ENCODE results near the gene FOXP1.

The FOXP1 gene

GRCh38 chr3:71430941-71431552 is 152.5 kb downstream of the FOXP1 start:
- H3K4me2 ChIP-seq (ENCODE audit: low read length) = no peak overlapping the region
- H3K4me1 ChIP-seq (ENCODE audit: low read length) = no peaks in the 10 kb centered on the region

GRCh38 chr3:71429597-71429988 is 153.9 kb downstream of the FOXP1 start:
- no peak overlapping the region for H3K27ac ChIP-seq (ENCODE audit: low read length)
- H3K9ac ChIP-seq (ENCODE audit: low read length) = no peak overlapping the region
- TF ChIP-seq EZH2phosphoT487 (IDR thresholded peaks at IDR 0.05; ENCODE audit: low read depth) = no peak
- TF ChIP-seq CTCF (IDR thresholded peaks at IDR 0.05; ENCODE audit: low read depth, low read length) = no peak
- no peaks in the 10 kb centered on the region for H3K4me1 ChIP-seq (ENCODE audit: low read length)
- no peak overlapping the region for H3K4me2 ChIP-seq (ENCODE audit: low read length)
- no peak overlapping the region for H2AFZ ChIP-seq (ENCODE audit: low read depth, low read length)
- H3K36me3 ChIP-seq (replicated peaks; ENCODE audit: low read depth, low read length) = no peaks in the 10 kb centered on the region
- no peaks in the 10 kb centered on the region for H3K9me3 ChIP-seq (ENCODE audit: insufficient read depth, low read length)
- no peaks in the 10 kb centered on the region for H4K20me1 ChIP-seq (ENCODE audit: insufficient read depth, low read length)
- no peak overlapping the region for H3K4me3 ChIP-seq (ENCODE audit: low read length)
- peaks cover 83% of the 10 kb centered on the region for H3K27me3 ChIP-seq (ENCODE audit: low read depth, low read length)
- no peaks in the 10 kb centered on the region for H3K79me2 ChIP-seq (ENCODE audit: low read length)

More at GRCh38 chr3:71430941-71431552, 152.5 kb downstream of the FOXP1 start:
- Histone ChIP-seq H3K27ac (ENCODE audit: low read length) (no peak overlapping the region), H4K20me1 (ENCODE audit: insufficient read depth, low read length) (no peaks in the 10 kb centered on the region), H2AFZ (ENCODE audit: low read depth, low read length) (no peak overlapping the region), H3K79me2 (ENCODE audit: low read length) (no peaks in the 10 kb centered on the region), H3K9ac (ENCODE audit: low read length) (no peak overlapping the region), H3K4me3 (ENCODE audit: low read length) (no peak overlapping the region), H3K27me3 (ENCODE audit: low read depth, low read length) (peaks cover 69% of the 10 kb centered on the region), H3K36me3 (replicated peaks; ENCODE audit: low read depth, low read length) (no peaks in the 10 kb centered on the region), H3K9me3 (ENCODE audit: insufficient read depth, low read length) (no peaks in the 10 kb centered on the region)
- TF ChIP-seq EZH2phosphoT487 (IDR thresholded peaks at IDR 0.05; ENCODE audit: low read depth) (no peak), CTCF (IDR thresholded peaks at IDR 0.05; ENCODE audit: low read depth, low read length) (no peak)

- Histone ChIP-seq H3K4me3 (ENCODE audit: low read length) (no peak overlapping the region), H3K36me3 (replicated peaks; ENCODE audit: low read depth, low read length) (no peaks in the 10 kb centered on the region), H3K9ac (ENCODE audit: low read length) (no peak overlapping the region), H3K27ac (ENCODE audit: low read length) (no peak overlapping the region), H3K27me3 (ENCODE audit: low read depth, low read length) (peaks cover 83% of the 10 kb centered on the region), H2AFZ (ENCODE audit: low read depth, low read length) (no peak overlapping the region), H3K4me1 (ENCODE audit: low read length) (no peaks in the 10 kb centered on the region), H3K4me2 (ENCODE audit: low read length) (no peak overlapping the region), H3K9me3 (ENCODE audit: insufficient read depth, low read length) (no peaks in the 10 kb centered on the region), H4K20me1 (ENCODE audit: insufficient read depth, low read length) (no peaks in the 10 kb centered on the region), H3K79me2 (ENCODE audit: low read length) (no peaks in the 10 kb centered on the region)
- TF ChIP-seq CTCF (IDR thresholded peaks at IDR 0.05; ENCODE audit: low read depth, low read length) = no peak
- TF ChIP-seq EZH2phosphoT487 (IDR thresholded peaks at IDR 0.05; ENCODE audit: low read depth) = no peak
Observed at GRCh38 chr3:71428841-71429596, 154.5 kb downstream of the FOXP1 start.

- no peaks in the 10 kb centered on the region for H3K79me2 ChIP-seq (ENCODE audit: low read length)
- H3K27me3 ChIP-seq (ENCODE audit: low read depth, low read length) = peaks cover 84% of the 10 kb centered on the region
- no peak overlapping the region for H2AFZ ChIP-seq (ENCODE audit: low read depth, low read length)
- H3K9me3 ChIP-seq (ENCODE audit: insufficient read depth, low read length) = no peaks in the 10 kb centered on the region
- H4K20me1 ChIP-seq (ENCODE audit: insufficient read depth, low read length) = 0 out of 2 replicates have a peak, but pooled peaks cover 9% of the 10 kb centered on the region
- TF ChIP-seq EZH2phosphoT487 (IDR thresholded peaks at IDR 0.05; ENCODE audit: low read depth) (no peak), CTCF (IDR thresholded peaks at IDR 0.05; ENCODE audit: low read depth, low read length) (no peak)
- H3K4me1 ChIP-seq (ENCODE audit: low read length) = peaks cover 24% of the 10 kb centered on the region
- H3K4me2 ChIP-seq (ENCODE audit: low read length) = no peak overlapping the region
- H3K36me3 ChIP-seq (replicated peaks; ENCODE audit: low read depth, low read length) = no peaks in the 10 kb centered on the region
- H3K27ac ChIP-seq (ENCODE audit: low read length) = no peak overlapping the region
- H3K9ac ChIP-seq (ENCODE audit: low read length) = no peak overlapping the region
- no peak overlapping the region for H3K4me3 ChIP-seq (ENCODE audit: low read length)
Observed at GRCh38 chr3:71425491-71426071, 157.9 kb downstream of the FOXP1 start.

All from OCI-LY3 (cell line).